ENCODE data around the gene PRKAG1. TPM values are rescaled to one million over a fixed set of nuclear protein-coding genes. Genes with fewer than 3 reads are reported as not detected.
A peak's percentile ranks its signal among the peaks of the same experiment; 100 is the strongest.

PRKAG1 gene
- total RNA-seq, 1 donor from 2014 or later = 49.2 TPM

DNA sequence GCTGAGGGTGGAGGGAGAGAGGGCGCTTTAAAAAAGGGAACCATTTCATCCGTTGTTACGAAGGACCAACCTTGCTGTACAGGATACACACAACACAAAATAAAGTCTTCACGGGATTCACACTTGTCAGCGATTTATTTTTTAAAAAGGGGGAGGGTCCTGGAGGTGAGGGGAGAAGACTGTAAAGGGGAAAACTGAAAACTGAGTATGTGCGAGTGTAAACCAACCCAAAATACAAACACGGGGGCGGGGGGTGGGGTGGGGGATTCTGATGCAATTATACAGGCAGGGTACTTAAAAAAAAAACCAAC is 499 bp upstream of the PRKAG1 start:
- Histone ChIP-seq H3K4me3 (peak overlapping the region; percentile 81), H3K27me3 (ENCODE audit: low read depth) (no peaks in the 10 kb centered on the region), H3K4me1 (peaks cover 17% of the 10 kb centered on the region), H3K9me3 (no peaks in the 10 kb centered on the region), H3K27ac (peak overlapping the region; percentile 97), H3K36me3 (peaks cover 34% of the 10 kb centered on the region)
- ATAC-seq (peak; percentile 29 to 32), DNase-seq (no peak)
- TF ChIP-seq, protein P1, sequence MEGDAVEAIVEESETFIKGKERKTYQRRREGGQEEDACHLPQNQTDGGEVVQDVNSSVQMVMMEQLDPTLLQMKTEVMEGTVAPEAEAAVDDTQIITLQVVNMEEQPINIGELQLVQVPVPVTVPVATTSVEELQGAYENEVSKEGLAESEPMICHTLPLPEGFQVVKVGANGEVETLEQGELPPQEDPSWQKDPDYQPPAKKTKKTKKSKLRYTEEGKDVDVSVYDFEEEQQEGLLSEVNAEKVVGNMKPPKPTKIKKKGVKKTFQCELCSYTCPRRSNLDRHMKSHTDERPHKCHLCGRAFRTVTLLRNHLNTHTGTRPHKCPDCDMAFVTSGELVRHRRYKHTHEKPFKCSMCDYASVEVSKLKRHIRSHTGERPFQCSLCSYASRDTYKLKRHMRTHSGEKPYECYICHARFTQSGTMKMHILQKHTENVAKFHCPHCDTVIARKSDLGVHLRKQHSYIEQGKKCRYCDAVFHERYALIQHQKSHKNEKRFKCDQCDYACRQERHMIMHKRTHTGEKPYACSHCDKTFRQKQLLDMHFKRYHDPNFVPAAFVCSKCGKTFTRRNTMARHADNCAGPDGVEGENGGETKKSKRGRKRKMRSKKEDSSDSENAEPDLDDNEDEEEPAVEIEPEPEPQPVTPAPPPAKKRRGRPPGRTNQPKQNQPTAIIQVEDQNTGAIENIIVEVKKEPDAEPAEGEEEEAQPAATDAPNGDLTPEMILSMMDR (IDR thresholded peaks at IDR 0.05) = no peak
- intact Hi-C loops (cut with DNase I) = no loop called here

DNA sequence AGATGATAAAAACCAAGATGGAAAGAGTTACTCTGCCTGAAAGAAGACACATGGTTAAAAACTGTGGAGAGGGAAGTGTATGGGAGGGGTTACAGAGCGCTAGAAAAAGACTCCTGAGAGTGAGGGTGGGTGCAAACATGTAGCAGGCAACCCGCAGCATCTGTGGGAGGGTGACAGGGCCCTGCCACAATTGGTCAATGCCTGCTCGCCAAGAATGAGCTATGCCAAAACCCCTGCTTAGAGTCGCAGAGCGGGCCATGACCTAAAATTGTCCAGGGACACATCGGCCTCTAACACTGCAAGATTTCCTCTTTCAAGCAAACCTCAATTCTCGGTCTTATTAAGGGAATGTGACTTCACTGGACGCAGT is 700 bp downstream of the PRKAG1 start:
- peak; percentile 6 to 13 for ATAC-seq
- intact Hi-C loops (cut with DNase I) = no loop called here
- peaks cover 17% of the 10 kb centered on the region for H3K4me1 ChIP-seq
- TF ChIP-seq, protein P1 (IDR thresholded peaks at IDR 0.05) = no peak
- H3K27ac ChIP-seq = peak overlapping the region; percentile 97
- no peaks in the 10 kb centered on the region for H3K9me3 ChIP-seq
- H3K4me3 ChIP-seq = peak overlapping the region; percentile 81
- DNase-seq = no peak
- no peaks in the 10 kb centered on the region for H3K27me3 ChIP-seq (ENCODE audit: low read depth)
- H3K36me3 ChIP-seq = peaks cover 24% of the 10 kb centered on the region

DNA sequence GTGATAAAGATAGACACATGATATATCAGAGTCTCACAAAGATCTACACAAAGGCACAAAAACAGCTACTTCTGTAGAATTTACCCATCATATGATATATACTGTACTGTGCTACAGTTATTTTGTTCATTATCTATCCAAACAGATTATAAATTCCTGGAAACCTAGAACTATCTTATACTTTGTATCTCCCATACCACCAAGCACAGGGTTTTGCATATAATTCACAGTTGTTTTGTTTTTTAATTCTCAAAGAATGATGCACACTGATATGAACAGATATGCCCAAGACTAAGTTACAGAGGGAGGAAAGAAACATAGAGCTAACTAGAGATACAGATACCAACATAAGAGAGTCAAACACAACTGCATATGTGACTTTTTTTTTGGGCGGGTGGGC is 3.4 kb downstream of the PRKAG1 start:
- H3K4me3 ChIP-seq = no peak overlapping the region
- no peaks in the 10 kb centered on the region for H3K9me3 ChIP-seq
- no peak overlapping the region for H3K27ac ChIP-seq
- no peak for ATAC-seq
- no peak for DNase-seq
- no peaks in the 10 kb centered on the region for H3K27me3 ChIP-seq (ENCODE audit: low read depth)
- TF ChIP-seq, protein P1 (IDR thresholded peaks at IDR 0.05) = no peak
- peaks cover 29% of the 10 kb centered on the region for H3K36me3 ChIP-seq
- H3K4me1 ChIP-seq = peaks cover 17% of the 10 kb centered on the region
- intact Hi-C loops (cut with DNase I) = no loop called here

DNA sequence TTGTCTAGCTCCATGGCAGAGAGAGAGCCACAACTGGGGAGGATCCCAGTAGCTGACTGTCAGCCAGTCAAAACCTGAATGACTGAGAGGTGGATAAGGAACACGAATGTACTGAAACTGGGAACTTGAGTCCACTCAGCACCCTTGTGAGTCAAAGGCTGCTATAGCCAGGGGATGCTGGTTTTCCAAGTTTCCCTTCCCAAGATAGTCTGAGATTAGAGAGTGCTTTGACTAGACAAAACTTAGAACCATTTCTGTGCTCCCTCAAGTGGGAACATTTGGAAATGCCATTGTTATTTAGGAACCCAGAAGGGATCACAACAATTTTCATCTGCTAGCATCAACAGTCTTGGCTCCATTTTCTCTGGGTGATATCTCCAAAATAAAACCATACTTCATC is 4.0 kb downstream of the PRKAG1 start:
- peaks cover 36% of the 10 kb centered on the region for H3K36me3 ChIP-seq
- no peak overlapping the region for H3K4me3 ChIP-seq
- TF ChIP-seq, protein P1 (IDR thresholded peaks at IDR 0.05) = no peak
- no peak overlapping the region for H3K27ac ChIP-seq
- peaks cover 16% of the 10 kb centered on the region for H3K4me1 ChIP-seq
- ATAC-seq (no peak), DNase-seq (no peak)
- intact Hi-C loops (cut with DNase I) = no loop called here
- no peaks in the 10 kb centered on the region for H3K27me3 ChIP-seq (ENCODE audit: low read depth)
- no peaks in the 10 kb centered on the region for H3K9me3 ChIP-seq

DNA sequence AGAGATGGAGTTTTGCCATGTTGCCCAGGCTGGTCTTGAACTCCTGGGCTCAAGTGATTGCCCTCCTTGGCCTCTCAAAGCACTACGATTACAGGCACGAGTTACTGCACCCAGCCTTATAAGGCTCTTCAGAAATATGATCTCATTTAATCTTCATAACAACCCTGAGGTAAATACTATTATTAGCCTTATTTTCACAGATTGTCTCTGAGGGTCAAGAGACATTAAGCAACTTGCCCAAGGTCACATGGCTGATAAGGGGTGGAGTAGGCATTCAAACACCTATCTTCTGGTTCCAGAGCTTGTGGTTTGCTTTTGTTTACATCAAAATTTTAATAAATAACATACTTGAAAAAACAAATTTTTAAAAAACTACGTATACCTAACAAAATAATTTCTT is 5.1 kb downstream of the PRKAG1 start:
- no peak for DNase-seq
- intact Hi-C loops (cut with DNase I) = no loop called here

More for the DNA sequence above, 5.1 kb downstream of the PRKAG1 start:
- no peaks in the 10 kb centered on the region for H3K27me3 ChIP-seq (ENCODE audit: low read depth)
- TF ChIP-seq, protein P1 (IDR thresholded peaks at IDR 0.05) = no peak
- no peaks in the 10 kb centered on the region for H3K9me3 ChIP-seq
- H3K4me3 ChIP-seq = no peak overlapping the region
- peaks cover 13% of the 10 kb centered on the region for H3K4me1 ChIP-seq
- H3K36me3 ChIP-seq = peaks cover 44% of the 10 kb centered on the region
- no peak overlapping the region for H3K27ac ChIP-seq
- ATAC-seq = no peak
